Measurements from ENCODE around the gene C8G. TPM values are rescaled to one million over a fixed set of nuclear protein-coding genes. Genes with fewer than 3 reads are reported as not detected.
A peak's percentile ranks its signal among the peaks of the same experiment; 100 is the strongest.

Gene C8G
- total RNA-seq, 1 donor from 2014 or later, result 0.79 TPM

DNA sequence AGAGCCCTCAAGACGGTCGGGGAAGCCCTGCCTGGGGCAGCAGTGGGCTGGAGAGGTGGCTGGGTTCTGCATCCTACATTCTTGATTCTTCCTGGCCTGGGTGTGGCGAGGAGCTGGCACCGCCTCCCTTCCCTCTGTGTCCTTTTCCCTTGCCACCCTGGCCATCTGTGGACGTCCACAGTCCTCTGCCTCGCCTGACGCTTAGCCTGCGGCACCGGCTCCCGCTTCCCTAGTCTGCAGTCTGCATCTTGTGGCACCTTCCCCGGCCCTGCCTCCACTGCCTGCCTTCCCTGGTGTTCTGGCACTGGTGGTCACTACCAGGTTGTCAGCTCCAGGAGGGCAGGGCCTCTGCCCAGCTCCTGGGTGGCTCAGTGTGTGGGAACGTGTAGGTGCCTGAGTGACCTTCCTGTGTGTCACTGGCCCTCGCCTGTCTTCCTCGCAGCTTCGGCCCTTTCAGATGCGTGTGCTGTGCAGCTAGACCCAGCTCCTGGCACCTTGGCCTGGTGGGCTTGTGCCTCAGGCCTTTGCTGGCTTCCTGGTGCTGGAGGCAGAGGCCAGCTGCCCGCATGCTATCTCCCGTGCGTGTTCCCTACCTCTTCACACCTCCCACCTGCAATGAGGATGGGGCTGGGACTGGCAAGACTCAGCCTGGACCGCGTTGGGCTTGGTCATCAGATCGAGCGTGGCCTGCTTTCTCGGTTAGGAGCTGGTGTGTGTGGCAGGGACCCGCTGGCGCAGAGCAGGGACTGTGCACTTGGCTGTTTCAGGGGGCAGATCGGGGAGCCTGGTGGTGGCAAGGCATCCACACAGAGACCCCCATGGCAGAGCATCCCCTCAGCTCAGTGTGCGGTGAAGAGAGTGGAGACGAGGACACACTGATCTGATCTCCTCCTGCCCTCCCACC, 37.8 kb upstream of the C8G start:
- TF ChIP-seq CTCF (IDR thresholded peaks at IDR 0.05; ENCODE audit: insufficient read depth, low read length, severe bottlenecking), result no peak
- no peak for DNase-seq (ENCODE audit: low read depth)
- no peak overlapping the region for H3K4me3 ChIP-seq (ENCODE audit: low read depth, low read length)
- no peaks in the 10 kb centered on the region for H3K27me3 ChIP-seq (ENCODE audit: control insufficient read depth, insufficient read depth, low read length)
- FAIRE-seq, result no peak
- peaks cover 20% of the 10 kb centered on the region for H3K36me3 ChIP-seq (ENCODE audit: control insufficient read depth, insufficient read depth, low read length)

GRCh38 chr9:136910197-136910900, 34.7 kb upstream of the C8G start:
- H3K27me3 ChIP-seq (ENCODE audit: control insufficient read depth, insufficient read depth, low read length), result no peaks in the 10 kb centered on the region
- FAIRE-seq (no peak), DNase-seq (ENCODE audit: low read depth) (no peak)
- H3K4me3 ChIP-seq (ENCODE audit: low read depth, low read length), result no peak overlapping the region
- no peak for TF ChIP-seq CTCF (IDR thresholded peaks at IDR 0.05; ENCODE audit: insufficient read depth, low read length, severe bottlenecking)
- H3K36me3 ChIP-seq (ENCODE audit: control insufficient read depth, insufficient read depth, low read length), result peaks cover 20% of the 10 kb centered on the region

DNA sequence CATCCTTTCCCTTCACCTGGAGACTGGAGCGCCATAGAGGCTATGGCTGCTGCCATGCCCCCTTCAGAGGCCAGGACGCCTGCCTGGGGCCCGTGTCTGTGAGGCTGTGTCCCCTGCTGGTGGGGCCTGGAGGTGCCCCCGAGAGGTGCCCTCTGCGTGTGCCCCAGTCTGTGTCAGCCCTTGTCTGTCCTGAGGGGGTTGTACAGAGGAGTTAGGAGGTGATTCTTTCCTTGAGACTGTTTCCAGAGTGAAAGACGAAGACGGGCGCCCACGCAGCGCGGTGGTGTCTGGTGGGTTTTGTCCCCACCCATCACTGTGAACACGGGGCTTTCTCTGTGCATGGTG, 34.2 kb upstream of the C8G start:
- peak; percentile 3 for TF ChIP-seq CTCF (IDR thresholded peaks at IDR 0.05; ENCODE audit: insufficient read depth, low read length, severe bottlenecking)
- FAIRE-seq, result no peak
- DNase-seq (ENCODE audit: low read depth), result no peak
- no peaks in the 10 kb centered on the region for H3K27me3 ChIP-seq (ENCODE audit: control insufficient read depth, insufficient read depth, low read length)
- H3K4me3 ChIP-seq (ENCODE audit: low read depth, low read length), result no peak overlapping the region
- H3K36me3 ChIP-seq (ENCODE audit: control insufficient read depth, insufficient read depth, low read length), result peaks cover 20% of the 10 kb centered on the region

- DNase-seq (ENCODE audit: low read depth) (no peak), FAIRE-seq (no peak)
- TF ChIP-seq CTCF (IDR thresholded peaks at IDR 0.05; ENCODE audit: insufficient read depth, low read length, severe bottlenecking), result no peak
- Histone ChIP-seq H3K4me3 (ENCODE audit: low read depth, low read length) (no peak overlapping the region), H3K36me3 (ENCODE audit: control insufficient read depth, insufficient read depth, low read length) (peaks cover 16% of the 10 kb centered on the region), H3K27me3 (ENCODE audit: control insufficient read depth, insufficient read depth, low read length) (no peaks in the 10 kb centered on the region)
These were observed 31.2 kb upstream of the C8G start for GRCh38 chr9:136913701-136914438.

DNA sequence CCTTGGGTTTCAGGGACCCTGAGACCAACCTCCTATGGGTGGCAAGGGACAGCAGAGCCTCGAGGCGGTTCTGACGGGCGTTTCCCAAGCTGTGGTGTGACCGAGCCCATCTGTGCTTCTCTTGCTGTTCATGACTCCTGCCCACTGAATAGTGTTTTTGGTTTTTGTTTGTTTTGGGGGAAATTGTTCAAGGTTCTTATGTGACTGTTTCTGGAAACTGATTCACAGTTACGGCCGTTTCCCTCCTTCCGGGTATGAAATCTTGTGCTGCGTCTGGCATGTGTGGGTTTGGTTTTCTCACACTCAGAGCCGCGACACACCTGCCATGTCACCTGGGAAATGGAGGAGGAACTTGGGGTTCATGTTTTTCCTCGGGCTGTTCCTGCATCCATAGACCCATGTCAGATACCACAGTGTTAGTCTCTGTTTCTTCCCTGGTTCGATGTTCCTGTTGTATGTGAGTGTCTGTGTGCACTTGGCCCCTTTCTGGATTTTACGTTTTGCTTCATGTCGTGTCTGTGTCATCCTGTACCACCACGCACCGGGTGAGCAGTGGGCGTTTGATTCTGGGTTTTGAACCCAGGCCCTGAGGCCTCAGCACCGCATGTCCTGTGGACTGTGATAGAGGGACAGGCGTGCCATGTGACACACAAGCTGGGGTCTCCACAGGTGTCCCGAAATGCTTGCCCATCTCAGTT, 29.3 kb upstream of the C8G start:
- no peak for DNase-seq (ENCODE audit: low read depth)
- Histone ChIP-seq H3K27me3 (ENCODE audit: control insufficient read depth, insufficient read depth, low read length) (no peaks in the 10 kb centered on the region), H3K4me3 (ENCODE audit: low read depth, low read length) (no peak overlapping the region), H3K36me3 (ENCODE audit: control insufficient read depth, insufficient read depth, low read length) (peaks cover 14% of the 10 kb centered on the region)
- no peak for TF ChIP-seq CTCF (IDR thresholded peaks at IDR 0.05; ENCODE audit: insufficient read depth, low read length, severe bottlenecking)
- no peak for FAIRE-seq
